Astrocyte of the spinal cord (primary cell): ENCODE results near the gene SORD.

ENCODE experiments used
- DNase-seq: peaks from one replicate; pipeline ENCODE4 v3.0.0; 2011; ENCODE audit warnings: low read depth, low spot score
- H3K4me3 ChIP-seq: 2 replicates; pipeline ENCODE4 v1.5.1; 2011; ENCODE audit warnings: low read depth, mild to moderate bottlenecking, low read length, moderate library complexity
- CTCF ChIP-seq: IDR thresholded peaks from 2 replicates; pipeline ENCODE4 v1.5.1; 2012; ENCODE audit warnings: low read depth, mild to moderate bottlenecking, low read length, inconsistent platforms
- in situ Hi-C: cut with HindIII; loops from 2 replicates; pipeline ENCODE4 v1.10.0; 2017; ENCODE audit warnings: low sequenced_read_pairs

Gene SORD

DNA sequence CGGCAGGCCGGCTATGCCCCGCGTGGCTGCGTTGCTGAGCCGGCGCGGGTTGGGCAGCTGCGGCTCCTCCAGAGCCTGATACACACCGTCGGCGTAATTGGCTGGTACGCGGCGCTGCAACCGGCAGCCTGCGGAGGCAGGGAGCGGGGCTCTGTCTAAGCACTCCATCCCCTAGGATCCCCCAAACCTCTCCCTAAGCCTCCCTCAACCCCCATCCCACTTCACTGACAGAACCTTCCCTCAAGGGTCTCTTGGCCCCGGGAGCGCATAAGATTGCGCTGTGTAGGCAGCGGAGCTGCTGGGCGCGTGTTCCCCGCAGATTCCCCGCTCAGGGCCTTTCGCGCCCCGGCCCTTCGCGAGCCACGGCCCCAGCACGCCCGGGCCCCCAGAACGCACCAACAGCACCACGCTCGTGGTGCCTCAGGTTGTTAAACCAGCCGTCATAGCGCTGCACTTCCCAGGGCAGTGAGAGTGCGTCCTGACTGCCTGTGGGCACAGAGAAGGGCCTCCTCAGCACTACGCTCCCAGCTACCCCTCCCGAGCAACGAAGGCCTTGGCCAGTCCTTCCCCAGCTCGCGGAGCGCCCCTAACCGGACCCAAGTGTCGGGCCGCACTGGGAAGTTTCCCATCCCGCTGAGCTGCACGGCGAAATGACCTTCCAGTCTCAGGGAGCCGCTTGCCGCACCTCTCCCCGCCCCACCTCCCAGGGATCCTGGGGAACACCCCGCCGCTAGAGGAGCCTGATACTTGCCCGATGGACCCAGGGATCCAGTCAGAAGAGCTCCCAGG lies 89.8 kb downstream of the SORD start:
- H3K4me3 ChIP-seq = no peak overlapping the region
- DNase-seq = no peak
- TF ChIP-seq CTCF = no peak
- in situ Hi-C loops = no loop called here

- DNase-seq = no peak
- no peak overlapping the region for H3K4me3 ChIP-seq
- TF ChIP-seq CTCF = no peak
- in situ Hi-C loops = no loop called here
These were observed 90.5 kb downstream of the SORD start for GRCh38 chr15:45113380-45113990.

DNA sequence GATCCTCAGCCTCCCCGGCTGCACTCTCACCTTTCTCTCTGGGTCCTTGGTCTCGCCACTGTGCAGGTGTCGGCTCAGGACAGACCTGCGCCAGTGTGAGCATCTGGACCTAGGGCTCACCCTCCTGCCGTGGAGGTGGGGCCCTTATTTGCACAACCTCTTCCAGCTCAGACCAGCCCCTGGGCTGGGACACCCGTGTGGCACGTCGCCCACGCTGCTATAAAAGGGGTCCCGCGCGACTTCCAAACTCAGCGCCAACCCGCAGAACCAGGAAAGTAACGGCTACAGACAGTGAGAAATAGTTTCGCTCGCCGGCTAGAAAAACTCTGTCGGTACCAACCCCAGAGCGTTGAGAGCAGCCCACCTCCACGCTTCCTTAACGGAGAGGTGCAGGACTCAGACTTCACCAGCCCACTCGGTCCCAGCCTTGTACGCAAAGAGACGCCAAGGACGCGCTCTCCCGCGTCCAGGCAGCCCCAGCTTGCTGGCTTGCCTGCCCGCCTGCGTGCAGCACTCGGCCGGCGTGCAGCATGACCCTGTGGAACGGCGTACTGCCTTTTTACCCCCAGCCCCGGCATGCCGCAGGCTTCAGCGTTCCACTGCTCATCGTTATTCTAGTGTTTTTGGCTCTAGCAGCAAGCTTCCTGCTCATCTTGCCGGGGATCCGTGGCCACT lies 91.2 kb downstream of the SORD start, which contains the start of the genes DUOX2 and DUOXA2:
DUOX2 (minus strand) TSS at position 97 of the 675 bp plus-strand sequence. CDS start 761 bp downstream, outside the sequence.
DUOXA2 (plus strand) TSS at position 251 of the 675 bp plus-strand sequence; CDS start at position 531, 280 bp downstream.
- TF ChIP-seq CTCF = no peak
- no peak for DNase-seq
- no peak within 1 kb of the TSS for H3K4me3 ChIP-seq
- in situ Hi-C loops = no loop called here

- DNase-seq = no peak
- TF ChIP-seq CTCF = no peak
- in situ Hi-C loops = no loop called here
- no peak overlapping the region for H3K4me3 ChIP-seq
These were observed 91.7 kb downstream of the SORD start for GRCh38 chr15:45114751-45115085.

- TF ChIP-seq CTCF = no peak
- in situ Hi-C loops = no loop called here
- no peak for DNase-seq
- no peak overlapping the region for H3K4me3 ChIP-seq
These were observed 92.4 kb downstream of the SORD start for GRCh38 chr15:45115312-45115820.

- H3K4me3 ChIP-seq = no peak overlapping the region
- TF ChIP-seq CTCF = no peak
- in situ Hi-C loops = no loop called here
- no peak for DNase-seq
These were observed 93.0 kb downstream of the SORD start for GRCh38 chr15:45116006-45116481.
